ENCODE data around the gene STK11IP.

DNA sequence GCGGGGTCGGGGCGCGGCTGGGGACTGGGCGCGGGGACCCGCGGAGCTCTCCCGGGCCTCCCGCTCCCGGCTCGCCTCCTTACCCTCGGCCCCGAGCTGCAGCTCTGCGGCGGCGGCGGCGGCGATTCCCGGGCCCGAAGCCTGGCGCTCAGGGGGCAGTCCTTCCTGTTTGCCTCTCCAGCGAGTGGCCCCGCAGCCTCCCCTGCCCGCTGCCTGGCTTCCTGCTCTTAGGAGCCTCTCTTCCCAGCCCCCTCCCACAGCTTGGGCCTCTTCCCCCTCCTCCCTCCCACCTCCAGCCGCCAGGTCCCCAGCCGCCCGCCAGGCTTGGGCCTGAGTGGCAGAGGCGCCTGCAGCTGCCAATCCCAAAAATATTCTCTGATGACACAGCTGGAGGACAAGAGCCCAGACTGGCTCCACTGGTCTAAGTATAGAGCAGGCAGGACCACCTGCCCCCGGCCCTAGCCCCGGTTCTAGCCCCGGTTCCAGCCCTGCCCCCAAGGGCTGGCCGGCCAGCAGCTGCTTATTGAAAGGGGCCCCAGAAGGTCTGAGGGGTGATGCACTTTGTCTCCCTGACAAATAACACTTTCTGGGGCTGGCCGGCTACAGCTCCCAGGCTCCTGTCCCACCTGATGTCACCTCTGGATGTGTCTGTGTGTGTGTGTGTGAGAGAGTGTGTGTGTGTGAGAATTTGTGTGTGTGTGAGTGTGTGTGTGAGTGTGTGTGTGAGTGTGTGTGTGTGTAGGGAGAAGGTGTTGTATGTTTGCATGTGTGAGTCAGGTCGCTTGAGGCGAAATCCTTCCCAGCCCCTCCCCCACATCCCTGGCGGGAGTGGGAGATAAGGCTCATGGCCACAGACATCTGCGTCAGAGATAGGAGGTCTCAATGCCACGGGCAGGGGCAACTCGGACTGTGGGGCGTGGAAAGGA is 26.1 kb upstream of the STK11IP start, which contains the start of gene OBSL1:
- TF ChIP-seq, protein P1, sequence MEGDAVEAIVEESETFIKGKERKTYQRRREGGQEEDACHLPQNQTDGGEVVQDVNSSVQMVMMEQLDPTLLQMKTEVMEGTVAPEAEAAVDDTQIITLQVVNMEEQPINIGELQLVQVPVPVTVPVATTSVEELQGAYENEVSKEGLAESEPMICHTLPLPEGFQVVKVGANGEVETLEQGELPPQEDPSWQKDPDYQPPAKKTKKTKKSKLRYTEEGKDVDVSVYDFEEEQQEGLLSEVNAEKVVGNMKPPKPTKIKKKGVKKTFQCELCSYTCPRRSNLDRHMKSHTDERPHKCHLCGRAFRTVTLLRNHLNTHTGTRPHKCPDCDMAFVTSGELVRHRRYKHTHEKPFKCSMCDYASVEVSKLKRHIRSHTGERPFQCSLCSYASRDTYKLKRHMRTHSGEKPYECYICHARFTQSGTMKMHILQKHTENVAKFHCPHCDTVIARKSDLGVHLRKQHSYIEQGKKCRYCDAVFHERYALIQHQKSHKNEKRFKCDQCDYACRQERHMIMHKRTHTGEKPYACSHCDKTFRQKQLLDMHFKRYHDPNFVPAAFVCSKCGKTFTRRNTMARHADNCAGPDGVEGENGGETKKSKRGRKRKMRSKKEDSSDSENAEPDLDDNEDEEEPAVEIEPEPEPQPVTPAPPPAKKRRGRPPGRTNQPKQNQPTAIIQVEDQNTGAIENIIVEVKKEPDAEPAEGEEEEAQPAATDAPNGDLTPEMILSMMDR (IDR thresholded peaks at IDR 0.05; ENCODE audit: insufficient read depth, low read length, poor library complexity, severe bottlenecking), result no peak
- TF ChIP-seq EZH2phosphoT487 (conservative IDR thresholded peaks at IDR 0.05; ENCODE audit: low read length), result no peak
